Measurements from ENCODE around the gene F2. TPM values are rescaled to one million over a fixed set of nuclear protein-coding genes. Genes with fewer than 3 reads are reported as not detected.

The F2 gene
- total and polyA plus RNA-seq, 2 donors (not counting 1 experiment from before 2014, with no cell fraction given), result not detected

DNA sequence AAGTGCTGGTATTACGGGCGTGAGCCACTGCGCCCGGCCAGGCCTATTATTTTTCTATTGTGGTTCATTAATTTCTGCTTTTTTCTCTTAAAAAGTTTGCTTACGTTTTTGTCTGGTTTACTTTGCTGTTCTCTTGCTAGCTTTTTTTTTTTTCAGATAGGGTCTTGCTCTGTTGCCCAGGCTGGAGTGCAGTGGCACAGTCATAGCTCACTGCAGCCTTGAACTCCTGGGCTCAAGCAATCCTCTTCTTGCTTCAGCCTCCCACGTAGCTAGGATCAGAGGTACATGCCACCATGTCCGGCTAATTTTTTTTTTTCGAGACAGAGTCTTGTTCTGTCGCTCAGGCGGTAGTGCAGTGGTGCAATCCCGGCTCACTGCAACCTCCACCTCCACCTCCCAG, 18.7 kb downstream of the F2 start:
- no peak overlapping the region for H3K27ac ChIP-seq (ENCODE audit: insufficient read depth, low read length)
- H3K9me3 ChIP-seq (ENCODE audit: control insufficient read depth, insufficient read depth, low read depth, low read length), result no peaks in the 10 kb centered on the region
- no peak overlapping the region for H3K4me3 ChIP-seq (replicated peaks in 1 of 4; ENCODE audit: control extremely low read depth in 1 of 4, insufficient read depth in 1 of 4, low read depth in 3 of 4, low read length in 4 of 4)
- no peak overlapping the region for H3K4me2 ChIP-seq (ENCODE audit: extremely low read depth, insufficient read depth, low read length)
- H3K27me3 ChIP-seq (ENCODE audit: control insufficient read depth, insufficient read depth, low read length), result no peaks in the 10 kb centered on the region
- DNase-seq (ENCODE audit: low read depth in 2 of 2), result no peak
- no peak overlapping the region for H3K9ac ChIP-seq (ENCODE audit: insufficient read depth, low read length)
- no peak for TF ChIP-seq EZH2 (IDR thresholded peaks at IDR 0.05; ENCODE audit: low read length, missing control alignments)
- TF ChIP-seq, protein P1, sequence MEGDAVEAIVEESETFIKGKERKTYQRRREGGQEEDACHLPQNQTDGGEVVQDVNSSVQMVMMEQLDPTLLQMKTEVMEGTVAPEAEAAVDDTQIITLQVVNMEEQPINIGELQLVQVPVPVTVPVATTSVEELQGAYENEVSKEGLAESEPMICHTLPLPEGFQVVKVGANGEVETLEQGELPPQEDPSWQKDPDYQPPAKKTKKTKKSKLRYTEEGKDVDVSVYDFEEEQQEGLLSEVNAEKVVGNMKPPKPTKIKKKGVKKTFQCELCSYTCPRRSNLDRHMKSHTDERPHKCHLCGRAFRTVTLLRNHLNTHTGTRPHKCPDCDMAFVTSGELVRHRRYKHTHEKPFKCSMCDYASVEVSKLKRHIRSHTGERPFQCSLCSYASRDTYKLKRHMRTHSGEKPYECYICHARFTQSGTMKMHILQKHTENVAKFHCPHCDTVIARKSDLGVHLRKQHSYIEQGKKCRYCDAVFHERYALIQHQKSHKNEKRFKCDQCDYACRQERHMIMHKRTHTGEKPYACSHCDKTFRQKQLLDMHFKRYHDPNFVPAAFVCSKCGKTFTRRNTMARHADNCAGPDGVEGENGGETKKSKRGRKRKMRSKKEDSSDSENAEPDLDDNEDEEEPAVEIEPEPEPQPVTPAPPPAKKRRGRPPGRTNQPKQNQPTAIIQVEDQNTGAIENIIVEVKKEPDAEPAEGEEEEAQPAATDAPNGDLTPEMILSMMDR (conservative IDR thresholded peaks at IDR 0.05 in 1 of 2, IDR thresholded peaks at IDR 0.05 in 1 of 2; ENCODE audit: low read depth in 1 of 2, low read length in 2 of 2), result no peak
- H3K4me1 ChIP-seq (ENCODE audit: control insufficient read depth, extremely low read depth, insufficient read depth, low read length), result no peaks in the 10 kb centered on the region
- peaks cover 1% of the 10 kb centered on the region for H3K36me3 ChIP-seq (ENCODE audit: control insufficient read depth, insufficient read depth, low read length)
- no peak overlapping the region for H2AFZ ChIP-seq (ENCODE audit: low read length)
- no peaks in the 10 kb centered on the region for H4K20me1 ChIP-seq (ENCODE audit: control insufficient read depth, extremely low read depth, insufficient read depth, low read length)
- H3K79me2 ChIP-seq (ENCODE audit: control insufficient read depth, insufficient read depth, low read length), result no peaks in the 10 kb centered on the region

DNA sequence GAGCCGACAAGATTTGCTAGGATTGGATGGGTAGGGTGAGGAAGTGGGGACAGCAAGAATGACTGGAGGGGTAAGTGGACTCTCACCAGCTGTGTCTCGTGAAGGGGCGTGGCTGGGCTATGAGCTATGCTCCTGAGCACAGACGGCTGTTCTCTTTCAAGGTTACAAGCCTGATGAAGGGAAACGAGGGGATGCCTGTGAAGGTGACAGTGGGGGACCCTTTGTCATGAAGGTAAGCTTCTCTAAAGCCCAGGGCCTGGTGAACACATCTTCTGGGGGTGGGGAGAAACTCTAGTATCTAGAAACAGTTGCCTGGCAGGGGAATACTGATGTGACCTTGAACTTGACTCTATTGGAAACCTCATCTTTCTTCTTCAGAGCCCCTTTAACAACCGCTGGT, 19.9 kb downstream of the F2 start:
- TF ChIP-seq EZH2 (IDR thresholded peaks at IDR 0.05; ENCODE audit: low read length, missing control alignments), result no peak
- TF ChIP-seq, protein P1 (conservative IDR thresholded peaks at IDR 0.05 in 1 of 2, IDR thresholded peaks at IDR 0.05 in 1 of 2; ENCODE audit: low read depth in 1 of 2, low read length in 2 of 2), result no peak
- peaks cover 1% of the 10 kb centered on the region for H3K36me3 ChIP-seq (ENCODE audit: control insufficient read depth, insufficient read depth, low read length)
- no peak for DNase-seq (ENCODE audit: low read depth in 2 of 2)

DNA sequence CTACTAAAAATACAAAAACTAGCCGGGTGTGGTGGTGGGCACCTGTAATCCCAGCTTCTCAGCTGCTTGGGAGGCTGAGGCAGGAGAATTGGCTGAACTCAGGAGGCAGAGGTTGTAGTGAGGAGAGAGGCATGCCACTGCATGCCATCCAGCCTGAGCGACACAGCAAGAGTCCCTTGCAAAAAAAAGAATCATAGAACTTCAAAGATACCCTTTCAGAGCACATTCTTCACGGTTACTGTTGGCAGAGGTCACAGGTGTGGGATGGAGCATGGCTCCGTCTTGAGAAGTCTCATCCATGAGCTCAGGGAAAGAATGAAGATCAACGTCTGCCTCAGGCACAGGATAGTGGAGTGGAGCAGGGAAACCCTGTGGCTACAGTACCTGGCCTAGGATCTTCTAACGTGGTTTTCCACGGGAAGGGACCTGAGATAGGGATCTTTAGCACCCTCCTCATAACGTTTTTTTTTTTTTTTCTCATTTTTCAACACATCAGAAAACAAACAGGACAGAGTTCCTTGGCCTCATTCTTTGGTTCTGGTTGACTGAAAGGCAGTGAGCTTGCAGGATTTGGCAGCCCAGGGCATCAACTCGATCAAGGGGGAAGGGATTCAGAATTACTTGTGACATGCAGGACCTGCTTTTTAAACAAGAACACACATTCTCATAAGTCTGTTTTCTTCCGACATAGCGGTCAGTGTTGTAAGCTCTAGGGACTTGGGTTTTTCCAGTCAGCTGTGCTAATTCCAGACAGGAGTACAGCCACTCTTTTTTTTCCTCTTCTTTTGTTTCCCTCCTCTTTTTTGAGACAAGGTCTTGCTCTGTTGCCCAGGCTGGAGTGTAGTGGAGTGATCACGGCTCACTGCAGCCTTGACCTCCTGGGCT, 22.8 kb downstream of the F2 start:
- no peaks in the 10 kb centered on the region for H4K20me1 ChIP-seq (ENCODE audit: control insufficient read depth, extremely low read depth, insufficient read depth, low read length)
- H3K4me1 ChIP-seq (ENCODE audit: control insufficient read depth, extremely low read depth, insufficient read depth, low read length), result no peaks in the 10 kb centered on the region
- H2AFZ ChIP-seq (ENCODE audit: low read length), result no peak overlapping the region
- no peak for DNase-seq (ENCODE audit: low read depth in 2 of 2)
- no peak for TF ChIP-seq EZH2 (IDR thresholded peaks at IDR 0.05; ENCODE audit: low read length, missing control alignments)
- TF ChIP-seq, protein P1 (conservative IDR thresholded peaks at IDR 0.05 in 1 of 2, IDR thresholded peaks at IDR 0.05 in 1 of 2; ENCODE audit: low read depth in 1 of 2, low read length in 2 of 2), result no peak
- no peaks in the 10 kb centered on the region for H3K79me2 ChIP-seq (ENCODE audit: control insufficient read depth, insufficient read depth, low read length)
- H3K4me3 ChIP-seq (replicated peaks in 1 of 4; ENCODE audit: control extremely low read depth in 1 of 4, insufficient read depth in 1 of 4, low read depth in 3 of 4, low read length in 4 of 4), result no peak overlapping the region
- H3K9me3 ChIP-seq (ENCODE audit: control insufficient read depth, insufficient read depth, low read depth, low read length), result no peaks in the 10 kb centered on the region
- peaks cover 9% of the 10 kb centered on the region for H3K36me3 ChIP-seq (ENCODE audit: control insufficient read depth, insufficient read depth, low read length)
- H3K27me3 ChIP-seq (ENCODE audit: control insufficient read depth, insufficient read depth, low read length), result no peaks in the 10 kb centered on the region
- no peak overlapping the region for H3K9ac ChIP-seq (ENCODE audit: insufficient read depth, low read length)
- H3K27ac ChIP-seq (ENCODE audit: insufficient read depth, low read length), result no peak overlapping the region
- no peak overlapping the region for H3K4me2 ChIP-seq (ENCODE audit: extremely low read depth, insufficient read depth, low read length)

More for the DNA sequence above, 19.9 kb downstream of the F2 start:
- Histone ChIP-seq H3K9ac (ENCODE audit: insufficient read depth, low read length) (no peak overlapping the region), H3K27ac (ENCODE audit: insufficient read depth, low read length) (no peak overlapping the region), H4K20me1 (ENCODE audit: control insufficient read depth, extremely low read depth, insufficient read depth, low read length) (no peaks in the 10 kb centered on the region), H3K79me2 (ENCODE audit: control insufficient read depth, insufficient read depth, low read length) (no peaks in the 10 kb centered on the region), H3K4me3 (replicated peaks in 1 of 4; ENCODE audit: control extremely low read depth in 1 of 4, insufficient read depth in 1 of 4, low read depth in 3 of 4, low read length in 4 of 4) (no peak overlapping the region), H3K4me1 (ENCODE audit: control insufficient read depth, extremely low read depth, insufficient read depth, low read length) (no peaks in the 10 kb centered on the region), H3K4me2 (ENCODE audit: extremely low read depth, insufficient read depth, low read length) (no peak overlapping the region), H2AFZ (ENCODE audit: low read length) (no peak overlapping the region), H3K27me3 (ENCODE audit: control insufficient read depth, insufficient read depth, low read length) (no peaks in the 10 kb centered on the region), H3K9me3 (ENCODE audit: control insufficient read depth, insufficient read depth, low read depth, low read length) (no peaks in the 10 kb centered on the region)

Data from fibroblast of lung (primary cell).